ENCODE measurements around the gene GAB3. TPM values are rescaled to one million over a fixed set of nuclear protein-coding genes. Genes with fewer than 3 reads are reported as not detected.
"Not testable (repeated sequence)": the region's sequence is repeated elsewhere in the genome, so short reads cannot be mapped to it uniquely, and the experiment has no call there.

Gene GAB3
- total RNA-seq, 1 experiment from 2014 or later = not detected

GRCh38 chrX:154696676-154697045 lies 54.2 kb downstream of the GAB3 start:
- Histone ChIP-seq H3K4me3 (ENCODE audit: low read depth, low read length) (no peak overlapping the region), H3K9me3 (no peaks in the 10 kb centered on the region), H3K36me3 (ENCODE audit: control insufficient read depth, insufficient read depth, low read length) (no peaks in the 10 kb centered on the region), H3K27me3 (replicated peaks; ENCODE audit: control insufficient read depth, insufficient read depth, low read length) (no peaks in the 10 kb centered on the region), H3K4me1 (no peaks in the 10 kb centered on the region)
- Mint-ChIP-seq H3K27ac (ENCODE audit: unreplicated experiment) (no peak overlapping the region), H3K4me1 (ENCODE audit: low read depth, unreplicated experiment) (no peaks in the 10 kb centered on the region), H3K9me3 (ENCODE audit: unreplicated experiment) (no peaks in the 10 kb centered on the region), H3K27me3 (ENCODE audit: insufficient read depth, unreplicated experiment) (peaks cover 8% of the 10 kb centered on the region), H3K4me3 (ENCODE audit: unreplicated experiment) (no peak overlapping the region), H3K36me3 (ENCODE audit: insufficient read depth, unreplicated experiment) (no peaks in the 10 kb centered on the region)
- POLR2A ChIA-PET = no interaction called here
- no TSS peak for BruUV-seq (replicated peaks)
- intact Hi-C loops (cut with micrococcal nuclease; ENCODE audit: unreplicated experiment) = no loop called here
- no peak for DNase-seq
- no peak for TF ChIP-seq CTCF (IDR thresholded peaks at IDR 0.05; ENCODE audit: insufficient read depth in 1 of 2, low read depth in 1 of 2, low read length in 1 of 2, severe bottlenecking in 1 of 2, unreplicated experiment in 1 of 2)
- CTCF ChIA-PET = no interaction called here

GRCh38 chrX:154695911-154696675 lies 54.8 kb downstream of the GAB3 start:
- CTCF ChIA-PET = no interaction called here
- intact Hi-C loops (cut with micrococcal nuclease; ENCODE audit: unreplicated experiment) = no loop called here
- Mint-ChIP-seq H3K4me3 (ENCODE audit: unreplicated experiment) (no peak overlapping the region), H3K27ac (ENCODE audit: unreplicated experiment) (no peak overlapping the region), H3K9me3 (ENCODE audit: unreplicated experiment) (no peaks in the 10 kb centered on the region), H3K27me3 (ENCODE audit: insufficient read depth, unreplicated experiment) (peaks cover 9% of the 10 kb centered on the region), H3K4me1 (ENCODE audit: low read depth, unreplicated experiment) (no peaks in the 10 kb centered on the region), H3K36me3 (ENCODE audit: insufficient read depth, unreplicated experiment) (no peaks in the 10 kb centered on the region)
- no peaks in the 10 kb centered on the region for H3K36me3 ChIP-seq (ENCODE audit: control insufficient read depth, insufficient read depth, low read length)
- no peak for TF ChIP-seq CTCF (IDR thresholded peaks at IDR 0.05; ENCODE audit: insufficient read depth in 1 of 2, low read depth in 1 of 2, low read length in 1 of 2, severe bottlenecking in 1 of 2, unreplicated experiment in 1 of 2)
- no peak for DNase-seq
- H3K4me3 ChIP-seq (ENCODE audit: low read depth, low read length) = no peak overlapping the region
- BruUV-seq (replicated peaks) = no TSS peak
- H3K27me3 ChIP-seq (replicated peaks; ENCODE audit: control insufficient read depth, insufficient read depth, low read length) = no peaks in the 10 kb centered on the region
- no peaks in the 10 kb centered on the region for H3K4me1 ChIP-seq
- POLR2A ChIA-PET = no interaction called here
- H3K9me3 ChIP-seq = no peaks in the 10 kb centered on the region

GRCh38 chrX:154693394-154693793 lies 57.5 kb downstream of the GAB3 start:
- CTCF ChIA-PET = no interaction called here
- H3K9me3 Mint-ChIP-seq (ENCODE audit: unreplicated experiment) = no peaks in the 10 kb centered on the region

GRCh38 chrX:154690438-154690837 lies 60.4 kb downstream of the GAB3 start:
- DNase-seq; H3K4me1 ChIP-seq; H3K36me3 Mint-ChIP-seq (ENCODE audit: insufficient read depth, unreplicated experiment); intact Hi-C loops (cut with micrococcal nuclease; ENCODE audit: unreplicated experiment); CTCF ChIA-PET; H3K36me3 ChIP-seq (ENCODE audit: control insufficient read depth, insufficient read depth, low read length); H3K27ac Mint-ChIP-seq (ENCODE audit: unreplicated experiment); H3K4me3 Mint-ChIP-seq (ENCODE audit: unreplicated experiment); H3K9me3 ChIP-seq; H3K27me3 Mint-ChIP-seq (ENCODE audit: insufficient read depth, unreplicated experiment); H3K9me3 Mint-ChIP-seq (ENCODE audit: unreplicated experiment); BruUV-seq (replicated peaks); H3K27me3 ChIP-seq (replicated peaks; ENCODE audit: control insufficient read depth, insufficient read depth, low read length); POLR2A ChIA-PET; H3K4me3 ChIP-seq (ENCODE audit: low read depth, low read length); H3K4me1 Mint-ChIP-seq (ENCODE audit: low read depth, unreplicated experiment): not testable (repeated sequence)

More at GRCh38 chrX:154693394-154693793, 57.5 kb downstream of the GAB3 start:
- H3K4me3 ChIP-seq (ENCODE audit: low read depth, low read length) = no peak overlapping the region
- no peak for TF ChIP-seq CTCF (IDR thresholded peaks at IDR 0.05; ENCODE audit: insufficient read depth in 1 of 2, low read depth in 1 of 2, low read length in 1 of 2, severe bottlenecking in 1 of 2, unreplicated experiment in 1 of 2)
- H3K27ac Mint-ChIP-seq (ENCODE audit: unreplicated experiment) = no peak overlapping the region
- no peak for DNase-seq
- POLR2A ChIA-PET = no interaction called here
- H3K36me3 Mint-ChIP-seq (ENCODE audit: insufficient read depth, unreplicated experiment) = no peaks in the 10 kb centered on the region
- no peaks in the 10 kb centered on the region for H3K27me3 ChIP-seq (replicated peaks; ENCODE audit: control insufficient read depth, insufficient read depth, low read length)
- no peaks in the 10 kb centered on the region for H3K4me1 Mint-ChIP-seq (ENCODE audit: low read depth, unreplicated experiment)
- H3K27me3 Mint-ChIP-seq (ENCODE audit: insufficient read depth, unreplicated experiment) = peaks cover 4% of the 10 kb centered on the region
- no peak overlapping the region for H3K4me3 Mint-ChIP-seq (ENCODE audit: unreplicated experiment)
- BruUV-seq (replicated peaks) = no TSS peak
- H3K9me3 ChIP-seq = no peaks in the 10 kb centered on the region
- intact Hi-C loops (cut with micrococcal nuclease; ENCODE audit: unreplicated experiment) = no loop called here
- H3K4me1 ChIP-seq = no peaks in the 10 kb centered on the region
- H3K36me3 ChIP-seq (ENCODE audit: control insufficient read depth, insufficient read depth, low read length) = no peaks in the 10 kb centered on the region

GRCh38 chrX:154672084-154672483 lies 78.8 kb downstream of the GAB3 start:
- H3K4me1 ChIP-seq; H3K36me3 Mint-ChIP-seq (ENCODE audit: insufficient read depth, unreplicated experiment); H3K4me1 Mint-ChIP-seq (ENCODE audit: low read depth, unreplicated experiment); DNase-seq; H3K4me3 ChIP-seq (ENCODE audit: low read depth, low read length); POLR2A ChIA-PET; H3K27me3 ChIP-seq (replicated peaks; ENCODE audit: control insufficient read depth, insufficient read depth, low read length); H3K9me3 ChIP-seq; CTCF ChIA-PET; H3K27ac Mint-ChIP-seq (ENCODE audit: unreplicated experiment); intact Hi-C loops (cut with micrococcal nuclease; ENCODE audit: unreplicated experiment); H3K4me3 Mint-ChIP-seq (ENCODE audit: unreplicated experiment); BruUV-seq (replicated peaks); H3K36me3 ChIP-seq (ENCODE audit: control insufficient read depth, insufficient read depth, low read length): not testable (repeated sequence)
- Mint-ChIP-seq H3K27me3 (ENCODE audit: insufficient read depth, unreplicated experiment) (peaks cover 12% of the 10 kb centered on the region), H3K9me3 (ENCODE audit: unreplicated experiment) (peaks cover 24% of the 10 kb centered on the region)

All from Caco-2 (cell line).